Prostate gland (tissue), 2 donors: ENCODE measurements around the gene PRICKLE2.

Experiments
- POLR2A ChIP-seq: fragments of 450-650 bp; IDR thresholded peaks from one replicate; pipeline ENCODE4 v1.6.1; 2016; ENCODE audit warnings: antibody characterized with exemption, mild to moderate bottlenecking
- POLR2AphosphoS5 ChIP-seq: sonication (generic); formaldehyde crosslinking; IDR thresholded peaks from one replicate; pipeline ENCODE4 v1.6.1; 2017; ENCODE audit warnings: antibody characterized with exemption
- TF ChIP-seq, protein P1 (sequence below), 4 experiments: fragments of 200-600 bp in 2 of 4; fragments of 450-650 bp in 2 of 4; sonication (generic) in 2 of 4; IDR thresholded peaks; 1 replicate in 3 of 4; 2 replicates in 1 of 4; pipeline ENCODE4 v1.5.1; 2016 to 2019; ENCODE audit warnings: antibody characterized with exemption in 4 of 4, mild to moderate bottlenecking in 2 of 4, moderate library complexity in 2 of 4

DNA sequence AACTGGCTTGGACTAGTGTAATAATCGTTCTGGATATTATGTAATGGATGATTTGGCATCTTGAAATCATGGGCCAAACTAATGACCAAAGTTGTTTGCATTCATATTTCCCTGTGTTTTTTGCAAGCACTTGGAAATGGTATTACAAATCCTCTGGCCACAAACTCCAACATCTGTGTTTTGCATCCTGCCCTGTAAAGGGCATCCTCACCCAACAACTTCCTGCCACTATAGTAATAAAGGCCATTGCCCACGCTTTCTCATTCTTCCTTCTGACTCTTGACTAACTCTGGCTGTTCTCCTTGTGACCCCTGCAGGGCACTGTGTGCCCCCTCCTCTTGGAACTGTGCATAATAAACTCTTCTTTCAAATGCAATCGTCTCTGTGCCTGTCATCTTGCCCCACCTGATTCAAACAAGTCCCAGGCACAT lies 176.6 kb downstream of the PRICKLE2 start:
- TF ChIP-seq, protein P1, sequence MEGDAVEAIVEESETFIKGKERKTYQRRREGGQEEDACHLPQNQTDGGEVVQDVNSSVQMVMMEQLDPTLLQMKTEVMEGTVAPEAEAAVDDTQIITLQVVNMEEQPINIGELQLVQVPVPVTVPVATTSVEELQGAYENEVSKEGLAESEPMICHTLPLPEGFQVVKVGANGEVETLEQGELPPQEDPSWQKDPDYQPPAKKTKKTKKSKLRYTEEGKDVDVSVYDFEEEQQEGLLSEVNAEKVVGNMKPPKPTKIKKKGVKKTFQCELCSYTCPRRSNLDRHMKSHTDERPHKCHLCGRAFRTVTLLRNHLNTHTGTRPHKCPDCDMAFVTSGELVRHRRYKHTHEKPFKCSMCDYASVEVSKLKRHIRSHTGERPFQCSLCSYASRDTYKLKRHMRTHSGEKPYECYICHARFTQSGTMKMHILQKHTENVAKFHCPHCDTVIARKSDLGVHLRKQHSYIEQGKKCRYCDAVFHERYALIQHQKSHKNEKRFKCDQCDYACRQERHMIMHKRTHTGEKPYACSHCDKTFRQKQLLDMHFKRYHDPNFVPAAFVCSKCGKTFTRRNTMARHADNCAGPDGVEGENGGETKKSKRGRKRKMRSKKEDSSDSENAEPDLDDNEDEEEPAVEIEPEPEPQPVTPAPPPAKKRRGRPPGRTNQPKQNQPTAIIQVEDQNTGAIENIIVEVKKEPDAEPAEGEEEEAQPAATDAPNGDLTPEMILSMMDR (IDR thresholded peaks at IDR 0.05): no peak
- TF ChIP-seq POLR2A (no peak), POLR2AphosphoS5 (no peak)
